NT2/D1 (cell line): ENCODE results near the gene AOPEP.

Experiments used
- DNase-seq: peaks from one replicate; pipeline ENCODE4 v3.0.0-alpha.2; 2011; ENCODE audit warnings: low read depth, low spot score
- H3K27me3 ChIP-seq: 2 replicates; pipeline ENCODE4 v1.6.0; 2011; ENCODE audit warnings: mild to moderate bottlenecking; ENCODE audit not compliant: insufficient read length, insufficient read depth
- H3K36me3 ChIP-seq: 2 replicates; pipeline ENCODE4 v1.6.1; 2011; ENCODE audit warnings: mild to moderate bottlenecking, low read length, mixed read lengths; ENCODE audit not compliant: insufficient read depth, insufficient read length
- H3K4me1 ChIP-seq: 2 replicates; pipeline ENCODE4 v1.5.1; 2011; ENCODE audit not compliant: insufficient read depth, insufficient read length
- H3K4me3 ChIP-seq: 2 replicates; pipeline ENCODE4 v1.5.1; 2011; ENCODE audit warnings: low read depth; ENCODE audit not compliant: insufficient read length
- H3K9ac ChIP-seq: 2 replicates; pipeline ENCODE4 v1.6.0; 2011; ENCODE audit warnings: low read depth; ENCODE audit not compliant: insufficient read length
- H3K9me3 ChIP-seq: 2 replicates; pipeline ENCODE4 v1.5.1; 2011; ENCODE audit warnings: mild to moderate bottlenecking, low read length; ENCODE audit not compliant: insufficient read depth
- SUZ12 ChIP-seq: IDR thresholded peaks from 2 replicates; pipeline ENCODE4 v1.6.1; 2011; ENCODE audit not compliant: insufficient read length, insufficient read depth; ENCODE audit errors: extremely low read depth
- YY1 ChIP-seq: IDR thresholded peaks from 2 replicates; pipeline ENCODE4 v1.6.1; 2011; ENCODE audit not compliant: insufficient read length, insufficient read depth
- ZNF274 ChIP-seq: IDR thresholded peaks from 2 replicates; pipeline ENCODE4 v1.6.1; 2011; ENCODE audit warnings: mild to moderate bottlenecking, low read depth, low read length

AOPEP gene

GRCh38 chr9:94773655-94774054 is 47.2 kb downstream of the AOPEP start:
- Histone ChIP-seq H3K36me3 (peaks cover 6% of the 10 kb centered on the region), H3K27me3 (no peaks in the 10 kb centered on the region), H3K9ac (no peak overlapping the region), H3K9me3 (no peaks in the 10 kb centered on the region), H3K4me3 (no peak overlapping the region), H3K4me1 (no peaks in the 10 kb centered on the region)
- TF ChIP-seq SUZ12 (no peak), YY1 (no peak), ZNF274 (no peak)
- no peak for DNase-seq

GRCh38 chr9:94778013-94778412 is 51.5 kb downstream of the AOPEP start:
- DNase-seq: no peak
- Histone ChIP-seq H3K9ac (no peak overlapping the region), H3K27me3 (no peaks in the 10 kb centered on the region), H3K4me1 (no peaks in the 10 kb centered on the region), H3K36me3 (peaks cover 6% of the 10 kb centered on the region), H3K9me3 (no peaks in the 10 kb centered on the region), H3K4me3 (no peak overlapping the region)
- TF ChIP-seq SUZ12: no peak
- TF ChIP-seq ZNF274: no peak
- no peak for TF ChIP-seq YY1

GRCh38 chr9:94779031-94779430 is 52.5 kb downstream of the AOPEP start:
- TF ChIP-seq SUZ12: no peak
- no peak for TF ChIP-seq YY1
- no peak for TF ChIP-seq ZNF274
- DNase-seq: no peak
- Histone ChIP-seq H3K4me3 (no peak overlapping the region), H3K9me3 (no peaks in the 10 kb centered on the region), H3K36me3 (no peaks in the 10 kb centered on the region), H3K27me3 (no peaks in the 10 kb centered on the region), H3K9ac (no peak overlapping the region), H3K4me1 (peaks cover 3% of the 10 kb centered on the region)

GRCh38 chr9:94779693-94780290 is 53.3 kb downstream of the AOPEP start:
- TF ChIP-seq ZNF274 (no peak), YY1 (no peak), SUZ12 (no peak)
- Histone ChIP-seq H3K4me3 (no peak overlapping the region), H3K36me3 (no peaks in the 10 kb centered on the region), H3K9ac (no peak overlapping the region), H3K9me3 (no peaks in the 10 kb centered on the region), H3K27me3 (no peaks in the 10 kb centered on the region), H3K4me1 (peaks cover 3% of the 10 kb centered on the region)
- DNase-seq: no peak

- Histone ChIP-seq H3K9me3 (no peaks in the 10 kb centered on the region), H3K27me3 (no peaks in the 10 kb centered on the region), H3K4me1 (peaks cover 3% of the 10 kb centered on the region), H3K9ac (no peak overlapping the region), H3K4me3 (no peak overlapping the region), H3K36me3 (no peaks in the 10 kb centered on the region)
- no peak for TF ChIP-seq YY1
- TF ChIP-seq SUZ12: no peak
- no peak for TF ChIP-seq ZNF274
- DNase-seq: no peak
These were observed 54.0 kb downstream of the AOPEP start for GRCh38 chr9:94780516-94780950.

- H3K9me3 ChIP-seq: no peaks in the 10 kb centered on the region
- DNase-seq: no peak
- H3K36me3 ChIP-seq: no peaks in the 10 kb centered on the region
- H3K4me1 ChIP-seq: peaks cover 3% of the 10 kb centered on the region
- H3K9ac ChIP-seq: no peak overlapping the region
- no peak overlapping the region for H3K4me3 ChIP-seq
- H3K27me3 ChIP-seq: no peaks in the 10 kb centered on the region
- TF ChIP-seq ZNF274: no peak
- TF ChIP-seq SUZ12: no peak
- no peak for TF ChIP-seq YY1
These were observed 56.0 kb downstream of the AOPEP start for GRCh38 chr9:94782355-94783101.

GRCh38 chr9:94783102-94783682 is 56.7 kb downstream of the AOPEP start:
- peaks cover 3% of the 10 kb centered on the region for H3K4me1 ChIP-seq
- TF ChIP-seq SUZ12: no peak
- TF ChIP-seq YY1: no peak
- no peak for TF ChIP-seq ZNF274
- DNase-seq: peak; percentile 60
- H3K4me3 ChIP-seq: no peak overlapping the region
- H3K27me3 ChIP-seq: no peaks in the 10 kb centered on the region
- no peak overlapping the region for H3K9ac ChIP-seq
- H3K36me3 ChIP-seq: no peaks in the 10 kb centered on the region
- H3K9me3 ChIP-seq: no peaks in the 10 kb centered on the region
